ENCODE measurements around the gene PLA1A.

PLA1A gene

DNA sequence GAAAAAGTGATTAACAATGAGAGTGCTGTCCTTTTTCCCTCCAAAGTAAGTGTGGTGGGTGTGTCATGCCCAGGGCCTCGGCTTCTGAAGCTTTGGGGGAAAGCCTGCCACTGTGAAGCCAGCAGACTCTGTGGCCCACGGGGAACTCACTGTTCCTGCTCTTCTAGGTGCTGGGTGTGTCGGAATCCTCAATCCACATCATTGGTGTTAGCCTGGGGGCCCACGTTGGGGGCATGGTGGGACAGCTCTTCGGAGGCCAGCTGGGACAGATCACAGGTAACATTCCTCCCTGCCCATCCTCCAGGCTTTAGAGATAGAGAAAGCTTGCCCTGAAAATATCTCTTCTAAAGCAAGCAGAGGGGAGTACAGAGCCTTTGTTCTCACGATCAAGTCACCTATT is 11.6 kb downstream of the PLA1A start:
- DNase-seq, result no peak

DNA sequence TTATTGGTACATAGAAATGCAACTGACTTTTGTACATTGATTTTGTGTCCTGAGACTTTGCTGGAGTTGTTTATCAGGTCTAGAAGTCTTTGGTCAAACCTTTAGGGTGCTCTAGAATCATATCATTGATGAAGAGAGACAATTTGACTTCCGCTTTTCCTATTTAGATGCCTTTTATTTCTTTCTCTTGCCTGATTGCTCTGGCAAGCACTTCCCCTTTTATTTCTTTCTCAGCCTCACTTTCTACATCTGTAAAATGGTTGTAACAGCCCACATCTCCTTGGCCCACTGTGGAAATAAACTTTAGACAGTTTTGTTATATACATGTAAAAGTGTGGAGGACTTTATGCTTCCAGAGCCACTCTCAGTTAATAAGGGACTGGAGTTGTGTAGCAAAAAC is 14.0 kb downstream of the PLA1A start:
- DNase-seq, result no peak

DNA sequence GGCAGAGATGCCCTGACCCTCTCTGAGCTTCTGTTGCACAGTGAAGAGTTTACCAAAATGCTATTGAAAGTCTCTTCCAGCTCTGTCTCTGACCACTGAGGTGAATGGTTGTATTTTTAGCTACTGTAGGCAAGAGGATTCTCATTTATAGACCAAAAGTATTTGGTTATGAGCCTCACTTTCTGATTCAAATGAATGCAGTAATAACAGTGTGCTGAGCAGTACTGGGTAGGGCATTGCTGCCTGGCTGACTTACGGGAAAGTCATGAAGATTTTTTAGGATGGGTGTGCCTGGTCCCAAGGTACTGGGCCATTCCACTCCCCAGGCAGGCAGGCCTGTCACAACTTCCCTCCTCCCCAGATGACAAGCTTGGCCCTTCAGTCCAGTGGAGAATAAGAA is 15.5 kb downstream of the PLA1A start:
- DNase-seq, result no peak

DNA sequence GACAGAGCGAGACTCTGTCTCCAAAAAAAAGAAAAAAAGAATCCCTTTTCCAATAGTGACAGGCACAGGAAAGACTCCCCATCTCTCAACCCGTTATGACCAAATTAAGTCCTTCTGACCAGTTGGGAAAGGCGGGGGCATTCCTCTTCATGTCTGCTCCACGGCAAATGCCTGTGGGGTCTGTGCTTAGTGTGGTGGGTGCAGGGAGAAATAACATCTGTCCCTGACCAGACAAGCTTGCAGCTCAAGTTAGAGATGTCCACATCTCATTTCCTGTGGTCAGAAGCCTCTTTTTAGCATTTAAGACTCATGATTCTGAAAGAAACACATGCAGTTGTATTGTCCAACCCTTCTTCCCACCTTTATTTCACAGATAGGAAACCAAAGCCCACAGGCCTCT is 16.2 kb downstream of the PLA1A start:
- no peak for DNase-seq

DNA sequence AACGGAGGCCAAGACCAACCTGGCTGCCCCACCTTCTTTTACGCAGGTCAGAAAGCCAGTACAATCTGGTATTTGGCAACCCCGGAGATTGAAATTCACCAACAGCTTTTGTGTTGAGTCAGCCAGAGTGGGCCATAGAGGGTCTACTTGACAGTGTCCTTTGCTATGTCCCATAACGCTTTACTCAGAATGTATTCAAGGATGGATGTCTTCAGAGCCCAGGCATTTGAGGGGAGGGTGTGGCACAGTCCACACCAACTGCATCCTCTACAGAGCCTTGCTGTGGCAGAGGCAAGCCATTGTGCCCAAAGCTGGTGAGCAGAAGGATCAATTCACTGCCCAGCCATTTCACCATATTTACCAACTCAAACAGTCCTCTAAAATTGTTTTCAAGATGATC is 18.4 kb downstream of the PLA1A start:
- no peak for DNase-seq

DNA sequence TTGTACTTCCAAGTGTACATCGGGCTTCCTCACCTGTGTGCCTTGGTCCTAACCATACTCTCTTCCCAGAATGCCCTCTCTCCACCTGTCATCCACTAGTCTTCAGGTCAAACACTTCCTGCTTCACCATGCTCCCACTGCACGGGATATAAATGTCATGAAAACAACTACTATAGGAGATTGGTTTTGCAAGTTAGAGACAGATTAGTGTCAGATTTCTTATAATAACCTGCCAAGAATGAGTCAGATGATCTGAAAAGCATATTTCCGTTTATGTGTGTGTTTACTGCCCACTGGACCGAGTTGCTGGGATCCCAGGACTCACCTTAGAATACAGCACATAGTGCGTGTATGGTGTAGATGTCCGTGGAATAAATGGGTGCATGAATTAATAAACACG is 21.4 kb downstream of the PLA1A start:
- DNase-seq, result no peak

DNA sequence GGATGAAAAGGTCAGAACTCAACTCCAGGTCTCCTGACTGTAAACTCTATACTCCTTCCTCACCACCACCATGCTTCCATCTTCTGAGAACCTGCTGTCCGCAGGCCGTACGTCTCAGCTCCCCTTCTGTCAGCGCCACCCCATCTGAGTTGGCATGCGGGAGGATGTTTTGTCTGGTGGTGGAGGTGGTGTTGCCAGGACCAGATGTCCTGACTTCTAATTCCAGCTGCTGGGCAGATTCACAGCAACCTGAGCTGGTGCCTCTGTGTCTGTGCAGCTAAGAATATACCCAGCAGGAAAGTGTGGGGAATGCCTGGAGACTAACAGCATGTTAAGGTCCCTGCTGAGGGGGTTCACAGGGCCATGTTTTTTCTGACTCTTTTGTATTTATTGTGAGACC is 23.2 kb downstream of the PLA1A start:
- DNase-seq, result no peak

DNA sequence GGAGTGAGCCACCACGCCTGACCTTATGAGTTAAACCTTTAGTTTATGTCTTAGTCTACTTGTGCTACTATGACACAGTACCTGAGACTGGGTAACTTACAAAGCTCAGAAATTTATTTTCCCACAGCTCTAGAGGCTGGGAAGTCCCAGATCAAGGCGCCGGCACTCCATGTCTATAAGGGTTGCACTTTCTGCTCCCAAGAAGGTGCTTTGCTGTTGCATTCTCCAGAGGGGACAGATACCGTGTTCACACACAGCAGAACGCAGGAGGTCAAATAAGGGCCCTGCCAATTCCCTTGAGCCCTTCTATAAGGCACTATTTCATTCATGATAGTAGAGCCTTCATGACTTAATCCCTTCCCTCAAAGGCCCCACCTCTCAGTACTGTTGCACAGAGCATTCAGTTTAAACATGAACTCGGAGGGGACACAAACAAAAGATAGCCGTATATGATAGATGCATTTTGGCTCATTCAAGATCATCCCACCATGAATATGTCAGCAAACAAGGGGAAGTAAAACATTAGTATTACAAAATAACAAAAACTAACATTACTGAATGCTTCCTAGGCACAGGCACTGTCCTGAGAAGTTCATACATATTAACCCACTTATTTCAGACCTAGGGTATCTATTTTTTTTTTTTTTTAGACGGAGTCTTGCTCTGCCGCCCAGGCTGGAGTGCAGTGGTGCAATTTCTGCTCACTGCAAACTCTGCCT is 26.5 kb downstream of the PLA1A start:
- no peak for DNase-seq

DNA sequence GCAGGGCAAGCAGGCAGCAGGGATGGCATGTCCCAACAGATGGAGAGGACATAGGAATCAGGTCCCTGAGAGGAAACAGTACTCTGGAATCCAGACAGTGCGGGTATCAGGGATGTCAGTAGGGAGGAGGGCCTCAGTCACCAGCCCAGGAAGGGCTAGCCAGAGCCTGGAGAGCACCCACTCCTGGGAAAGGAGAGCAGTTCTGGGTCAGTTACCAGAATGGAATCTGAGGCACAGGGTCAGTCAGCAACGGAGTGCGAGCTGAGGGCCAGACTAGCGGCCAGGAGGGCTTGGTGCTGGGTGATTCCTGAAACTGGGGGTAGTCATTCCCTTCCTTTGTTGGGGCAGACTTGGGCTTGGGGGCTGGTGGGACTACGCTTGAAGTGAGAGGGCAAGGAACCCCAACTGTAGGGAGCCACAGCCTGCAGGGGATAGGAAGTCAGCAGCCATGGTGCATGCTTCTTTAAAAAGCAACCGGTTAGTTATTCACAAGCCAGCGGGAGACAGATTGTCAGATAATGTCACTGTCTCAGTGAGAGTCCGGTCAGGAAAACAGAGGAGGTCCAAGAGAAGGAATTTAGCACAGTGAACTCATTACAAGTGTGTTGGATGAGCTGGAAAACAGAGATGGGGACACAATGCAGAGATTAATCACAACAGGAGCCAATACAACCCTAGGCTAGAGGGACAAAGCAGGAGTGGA is 27.9 kb downstream of the PLA1A start:
- no peak for DNase-seq

DNA sequence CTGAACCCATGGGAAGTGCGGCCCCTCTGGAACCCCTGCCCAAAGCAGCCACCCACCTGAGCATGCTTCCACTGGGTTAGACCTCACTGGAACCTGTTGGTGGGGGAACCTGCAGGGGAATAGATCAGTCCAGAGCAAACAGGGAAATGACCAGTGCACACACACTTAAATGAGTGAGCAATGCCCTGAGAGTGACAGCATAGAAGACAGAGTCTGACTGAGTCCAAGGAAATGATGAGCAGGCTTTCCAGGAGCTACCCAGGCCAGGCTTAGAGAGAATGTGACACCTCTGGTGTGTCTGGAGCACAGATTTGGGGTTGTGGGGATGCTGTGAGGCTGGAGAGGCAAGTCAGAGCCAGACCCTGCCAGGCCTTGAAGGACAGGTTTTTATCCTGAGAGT is 28.5 kb downstream of the PLA1A start:
- DNase-seq, result no peak

DNA sequence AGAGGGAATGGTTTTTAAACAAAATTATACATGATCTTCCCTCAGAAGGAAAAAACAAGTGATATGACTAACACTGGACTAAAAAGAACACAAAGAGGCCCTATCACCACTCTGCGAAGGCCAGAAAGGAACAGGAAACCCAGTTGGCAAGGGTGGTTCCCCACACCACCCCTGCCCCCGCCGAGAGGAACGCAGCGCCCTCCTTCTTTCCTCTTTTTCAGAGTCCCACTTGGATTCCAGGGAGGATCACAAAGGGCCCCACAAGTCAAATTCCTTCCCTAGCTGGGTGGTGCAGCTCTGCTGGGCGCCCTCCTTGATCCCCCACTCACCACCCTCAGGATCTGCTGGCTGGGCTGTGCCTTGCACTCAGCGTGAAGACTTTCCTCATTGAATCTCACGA is 29.8 kb downstream of the PLA1A start:
- DNase-seq, result no peak

DNA sequence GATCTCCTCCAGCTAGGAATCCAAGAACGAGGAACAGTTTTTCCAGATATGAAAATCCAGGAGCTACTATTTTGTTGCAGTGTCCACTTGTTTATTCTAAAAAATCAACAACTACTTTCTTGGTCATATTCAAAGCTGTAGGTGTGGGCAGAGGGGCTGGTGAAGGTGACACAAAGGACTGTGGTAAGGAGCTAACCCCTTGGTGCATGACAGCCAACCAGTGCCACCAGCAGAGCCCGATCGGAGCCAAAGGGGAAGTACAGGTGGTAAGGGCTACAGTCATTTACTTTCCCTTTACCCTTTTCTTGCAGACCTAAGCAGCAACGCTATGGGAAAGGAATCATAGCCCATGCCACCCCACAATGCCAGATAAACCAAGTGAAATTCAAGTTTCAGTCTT is 30.7 kb downstream of the PLA1A start:
- no peak for DNase-seq

DNA sequence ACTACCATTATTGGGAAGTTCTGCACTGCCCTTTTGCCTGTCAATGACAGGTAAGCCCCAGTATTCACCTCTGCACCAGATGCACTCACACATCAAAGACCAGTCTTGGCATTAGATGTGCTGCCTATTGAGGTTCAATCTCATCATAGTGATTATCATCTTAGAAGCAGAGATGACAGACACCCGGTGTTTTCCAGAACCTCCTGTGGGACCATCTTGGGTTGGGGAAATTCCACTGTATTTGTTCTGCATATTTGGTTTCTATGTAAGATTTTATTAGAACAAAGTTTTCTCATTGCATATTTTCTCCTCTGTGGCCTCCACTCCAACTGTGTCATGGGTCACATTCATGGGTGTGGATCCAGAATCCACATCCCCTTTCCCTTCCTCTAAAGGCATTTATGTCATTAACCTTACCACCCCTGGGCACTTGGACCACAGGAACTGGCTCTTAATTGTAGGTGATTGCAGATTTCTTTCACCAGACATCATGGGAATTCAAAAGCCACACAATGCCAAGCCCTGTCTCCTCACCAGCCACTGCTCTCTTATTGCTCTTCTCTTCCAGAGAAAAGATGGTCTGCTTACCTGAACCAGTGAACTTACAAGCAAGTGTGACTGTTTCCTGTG is 31.2 kb downstream of the PLA1A start:
- no peak for DNase-seq

DNA sequence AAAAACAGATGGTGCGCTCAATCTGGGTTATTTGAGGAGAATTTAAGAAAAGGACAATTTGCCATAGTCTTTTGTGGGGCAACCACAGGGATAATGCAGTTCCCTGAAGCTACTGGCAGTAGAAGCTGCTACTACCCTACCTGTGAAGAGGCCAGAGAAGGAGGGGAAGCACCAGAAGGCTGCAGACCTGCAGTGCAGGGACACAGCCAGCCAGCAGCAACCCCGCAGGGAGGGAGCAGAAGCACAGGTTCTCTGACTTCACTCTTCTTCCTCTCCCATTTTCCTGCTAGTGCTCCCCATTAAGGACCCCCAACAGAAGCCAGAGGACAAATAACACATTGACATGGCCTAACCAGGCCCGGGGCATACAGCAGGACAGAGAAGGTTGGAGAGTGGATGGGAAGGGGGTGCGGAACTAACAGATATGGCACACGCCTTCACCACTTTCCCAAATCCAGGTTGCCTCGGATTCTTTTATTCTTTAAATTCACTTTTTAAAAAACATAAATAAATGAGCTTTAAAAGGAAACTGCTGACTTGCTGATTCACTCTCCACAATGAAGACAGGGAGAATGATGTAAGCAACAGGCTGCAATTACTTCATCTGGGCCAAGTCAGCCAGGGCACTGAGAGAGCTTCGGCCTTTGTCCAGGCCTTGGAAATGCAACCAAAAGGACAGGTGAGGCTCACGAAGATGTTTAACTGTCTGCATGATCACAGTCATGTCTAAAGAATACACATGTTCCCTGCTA is 32.6 kb downstream of the PLA1A start:
- DNase-seq, result no peak

DNA sequence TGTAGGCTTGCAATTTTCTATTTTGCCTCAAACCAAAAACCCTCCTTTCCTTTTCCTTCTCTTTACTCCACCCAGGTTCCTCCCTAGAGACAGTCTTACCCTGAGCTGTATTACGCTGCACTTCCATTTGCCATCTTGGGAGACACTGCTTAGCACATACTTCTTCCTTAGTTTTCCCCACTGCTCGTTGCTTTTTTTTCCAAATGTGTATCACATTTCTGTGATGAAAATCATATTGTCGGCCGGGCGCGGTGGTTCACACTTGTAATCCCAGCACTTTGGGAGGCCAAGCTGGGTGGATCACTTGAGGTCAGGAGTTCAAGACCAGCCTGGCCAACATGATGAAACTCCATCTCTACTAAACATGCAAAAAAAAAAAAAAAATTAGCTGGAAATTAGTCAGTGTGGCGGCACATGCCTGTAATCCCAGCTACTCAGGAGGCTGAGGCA is 33.2 kb downstream of the PLA1A start:
- no peak for DNase-seq

DNA sequence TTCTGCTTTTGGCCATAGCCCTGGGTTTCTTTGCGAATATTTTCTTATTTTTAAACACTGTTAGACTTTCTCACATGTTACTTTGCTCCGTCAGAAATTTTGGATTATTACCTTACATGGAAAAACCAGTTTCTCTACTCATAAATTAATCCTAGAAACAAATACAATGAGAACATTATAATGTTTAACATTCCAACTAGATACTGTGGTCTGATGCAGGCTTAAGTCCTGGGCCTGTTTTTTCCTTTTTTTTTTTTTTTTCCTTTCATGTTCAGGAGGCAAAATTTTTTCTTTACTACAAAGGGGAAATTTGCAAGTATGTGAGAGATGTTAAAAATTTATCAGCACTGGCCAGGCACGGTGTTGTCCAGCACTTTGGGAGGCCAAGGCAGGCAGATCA is 33.8 kb downstream of the PLA1A start:
- DNase-seq, result no peak

DNA sequence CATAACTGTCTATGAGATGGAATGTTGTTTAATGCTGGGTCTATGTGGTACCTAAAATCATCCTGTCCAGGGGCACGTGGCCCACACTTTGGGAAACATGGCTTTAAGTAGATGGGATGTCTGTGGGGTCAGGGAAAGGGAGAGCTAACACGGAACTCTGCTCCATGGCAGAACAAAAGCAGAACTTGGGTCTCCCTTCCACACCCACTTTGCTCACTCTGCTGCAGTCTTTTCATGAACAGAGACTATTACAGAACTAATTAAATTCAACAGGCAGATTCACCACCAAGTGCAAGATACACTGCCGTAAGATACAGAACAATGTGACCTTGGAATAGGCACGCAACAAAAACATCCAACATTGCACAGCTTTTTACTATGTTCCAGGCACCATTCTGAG is 34.5 kb downstream of the PLA1A start:
- no peak for DNase-seq

DNA sequence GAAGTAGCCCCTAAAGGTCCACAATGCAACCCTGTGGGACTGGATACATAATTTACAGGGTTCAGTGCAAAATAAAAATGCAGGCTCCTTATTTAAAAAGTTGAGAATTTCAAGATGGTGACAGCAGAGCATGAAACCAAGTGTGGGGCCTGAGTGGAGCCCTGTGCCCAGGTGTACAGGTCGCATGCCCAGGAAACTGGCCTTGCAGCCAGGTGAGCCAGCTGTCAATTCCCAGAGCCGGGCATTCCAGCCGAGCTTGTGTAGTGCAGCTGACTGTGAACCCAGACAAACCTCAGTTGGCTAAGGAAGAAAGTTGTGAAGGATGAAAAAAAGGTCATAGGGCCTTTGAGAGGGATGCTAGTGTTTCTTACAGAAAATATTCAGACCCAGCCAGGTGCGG is 35.1 kb downstream of the PLA1A start:
- DNase-seq, result no peak

DNA sequence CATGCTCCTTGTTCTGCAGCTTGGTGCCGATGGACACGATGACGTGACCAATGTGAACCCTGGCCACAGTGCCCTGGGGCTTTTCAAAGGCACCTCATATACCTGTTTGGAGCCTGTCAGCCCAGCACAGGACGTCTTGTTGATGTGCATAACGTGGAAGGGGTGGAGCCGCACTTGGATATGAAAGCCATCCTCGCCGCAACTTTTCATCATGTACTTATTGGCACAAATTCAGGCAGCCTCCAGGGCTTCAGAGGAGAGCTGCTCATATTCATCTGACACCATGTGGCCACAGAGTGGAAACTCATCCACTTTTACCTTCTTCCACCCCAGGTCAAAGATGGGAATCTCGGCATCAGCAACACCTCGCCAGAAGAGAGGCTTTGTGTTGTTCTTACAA is 38.0 kb downstream of the PLA1A start:
- DNase-seq, result no peak

DNA sequence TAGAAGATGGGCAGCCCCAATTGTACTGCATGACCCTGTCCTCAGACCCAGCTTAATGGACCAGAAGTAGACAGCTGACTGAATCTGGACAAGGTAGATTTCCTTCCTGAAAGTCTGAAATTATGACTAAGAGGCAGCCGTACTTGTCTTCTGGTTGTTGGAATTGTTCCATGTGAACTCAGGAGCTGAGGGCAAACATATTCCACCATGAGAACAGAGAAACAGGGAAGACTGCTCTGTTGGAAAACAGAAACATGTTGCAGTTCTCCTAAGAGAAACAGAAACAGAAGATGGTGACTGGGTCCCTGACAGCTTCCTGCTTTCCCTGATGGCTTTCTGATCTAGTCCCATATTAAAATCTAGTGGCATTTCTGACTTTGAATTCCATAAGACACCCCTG is 38.6 kb downstream of the PLA1A start:
- no peak for DNase-seq

DNA sequence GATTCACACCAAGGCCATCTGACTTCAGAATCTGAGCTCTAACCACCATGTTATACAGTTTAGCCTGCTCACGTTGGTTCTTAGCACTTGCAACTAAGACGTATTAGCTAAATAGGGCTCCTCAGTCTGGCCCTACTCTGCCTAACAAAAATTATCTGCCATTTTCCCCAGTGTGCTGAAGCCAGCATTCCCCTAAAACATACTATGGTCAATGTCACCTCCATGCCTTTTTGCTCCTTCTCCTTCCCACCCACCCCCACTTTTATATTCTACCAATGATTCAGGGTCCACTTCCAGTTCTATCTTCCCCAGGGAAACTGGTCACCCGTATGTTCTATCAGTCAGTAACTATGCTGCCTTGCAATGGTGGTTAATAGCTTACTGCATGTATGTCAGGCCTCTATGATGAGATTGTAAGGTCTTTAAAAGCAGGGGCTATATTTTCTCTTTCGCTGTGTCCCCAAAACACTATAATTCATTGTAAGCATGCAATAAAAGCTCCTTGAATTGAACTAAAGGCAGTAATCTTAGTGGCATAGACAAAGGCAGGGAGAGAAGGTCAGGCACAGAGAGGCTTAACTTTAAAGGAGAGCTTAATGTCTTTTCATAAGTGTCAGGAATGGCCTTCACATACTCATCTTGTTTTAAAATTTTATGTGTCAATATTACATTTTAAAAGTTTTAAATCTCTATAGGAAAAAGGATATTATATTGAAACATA is 39.4 kb downstream of the PLA1A start:
- DNase-seq, result no peak

DNA sequence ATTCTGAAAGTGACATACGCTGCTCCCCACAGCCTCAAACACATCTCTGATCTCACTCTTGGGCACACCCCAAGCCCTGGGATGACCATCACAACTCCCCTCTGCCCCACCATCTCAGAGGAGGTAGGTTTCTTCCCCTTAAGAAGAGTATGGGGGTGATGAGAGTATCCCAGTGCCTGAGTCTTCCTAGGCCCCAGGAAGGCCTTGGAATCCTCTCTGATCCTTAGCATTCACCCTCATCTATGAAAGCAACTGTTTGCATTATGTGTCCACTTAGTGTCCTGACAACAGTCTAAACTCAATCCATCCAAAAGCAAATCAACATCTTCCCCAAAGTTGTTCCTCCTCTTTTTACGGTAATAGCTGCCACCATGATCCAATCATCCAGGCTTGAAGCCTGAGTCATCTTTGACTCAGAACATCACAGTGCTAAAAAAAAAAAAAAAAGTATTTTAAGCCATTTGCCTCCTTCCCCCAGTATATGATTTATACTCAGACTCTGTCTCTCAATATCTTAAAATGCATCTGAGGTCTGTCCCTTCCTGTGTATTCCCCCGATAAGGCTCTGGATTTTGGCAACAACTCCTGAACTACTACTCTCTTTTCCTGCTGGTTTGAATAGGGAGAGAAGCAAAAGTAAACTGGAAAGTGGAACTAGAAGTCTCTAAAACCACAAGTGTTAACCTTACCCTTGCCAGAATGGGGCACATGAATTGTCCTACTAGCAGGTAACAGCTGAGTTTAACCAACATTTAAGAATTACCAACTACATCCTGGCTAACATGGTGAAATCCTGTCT is 40.2 kb downstream of the PLA1A start:
- peak; percentile 8 for DNase-seq
